Erythroblast (primary cell): ENCODE data around the gene ATG12.

Experiments
- GATA1 ChIP-seq: IDR thresholded peaks from 2 replicates; pipeline ENCODE4 v1.6.1; 2011; ENCODE audit warnings: low read depth, mild to moderate bottlenecking, control low read depth, low read length, moderate library complexity
- POLR2A ChIP-seq: IDR thresholded peaks from 2 replicates; pipeline ENCODE4 v1.6.1; 2011; ENCODE audit warnings: mild to moderate bottlenecking, low read length

GRCh38 chr5:115857626-115858349 is 16.4 kb upstream of the ATG12 start:
- TF ChIP-seq POLR2A: no peak
- no peak for TF ChIP-seq GATA1
